HG03025 (cell line): Measurements from ENCODE around the gene TRABD2B.

ENCODE experiments used
- ATAC-seq: cut with Tn5 transposase; IDR thresholded peaks from one replicate; pipeline ENCODE4 v1.9.1; 2021; ENCODE audit warnings: mild to moderate bottlenecking, moderate library complexity; ENCODE audit not compliant: unreplicated experiment, low FRiP score

The TRABD2B gene

GRCh38 chr1:47713975-47714767 is 283.0 kb downstream of the TRABD2B start:
- ATAC-seq = no peak

GRCh38 chr1:47713333-47713953 is 283.7 kb downstream of the TRABD2B start:
- ATAC-seq = no peak

DNA sequence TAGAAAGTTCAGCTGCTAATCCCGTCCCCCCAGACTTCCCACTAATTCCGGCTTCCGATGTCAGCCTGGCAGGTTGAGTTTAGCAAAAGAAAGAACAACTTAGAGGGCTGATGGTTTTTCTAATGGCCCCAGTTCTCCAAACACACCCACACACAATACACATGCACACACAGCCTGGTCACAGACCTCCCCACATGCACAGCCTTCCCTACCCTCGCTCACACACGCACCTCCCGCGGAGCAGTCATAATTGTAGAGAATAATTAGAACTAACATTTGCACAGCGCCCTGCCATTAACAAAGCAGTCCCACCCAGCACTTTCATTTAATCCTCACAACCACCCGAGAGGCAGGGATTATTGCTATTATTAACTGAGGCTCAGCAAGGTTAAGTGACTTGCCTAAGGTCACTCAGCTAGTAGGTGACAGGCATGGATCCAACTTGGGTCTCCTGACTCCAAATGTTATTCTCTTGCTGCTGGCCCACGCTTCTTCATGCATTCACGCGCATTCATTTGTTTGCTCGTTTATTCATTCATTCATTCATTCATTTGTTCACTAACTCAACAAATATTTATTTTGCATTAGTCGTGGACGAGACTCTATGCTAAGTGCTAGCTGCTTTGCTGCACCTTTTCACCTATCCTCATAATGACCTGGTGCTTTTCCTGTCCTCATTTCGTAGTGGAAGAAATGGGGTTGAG is 284.4 kb downstream of the TRABD2B start:
- no peak for ATAC-seq

DNA sequence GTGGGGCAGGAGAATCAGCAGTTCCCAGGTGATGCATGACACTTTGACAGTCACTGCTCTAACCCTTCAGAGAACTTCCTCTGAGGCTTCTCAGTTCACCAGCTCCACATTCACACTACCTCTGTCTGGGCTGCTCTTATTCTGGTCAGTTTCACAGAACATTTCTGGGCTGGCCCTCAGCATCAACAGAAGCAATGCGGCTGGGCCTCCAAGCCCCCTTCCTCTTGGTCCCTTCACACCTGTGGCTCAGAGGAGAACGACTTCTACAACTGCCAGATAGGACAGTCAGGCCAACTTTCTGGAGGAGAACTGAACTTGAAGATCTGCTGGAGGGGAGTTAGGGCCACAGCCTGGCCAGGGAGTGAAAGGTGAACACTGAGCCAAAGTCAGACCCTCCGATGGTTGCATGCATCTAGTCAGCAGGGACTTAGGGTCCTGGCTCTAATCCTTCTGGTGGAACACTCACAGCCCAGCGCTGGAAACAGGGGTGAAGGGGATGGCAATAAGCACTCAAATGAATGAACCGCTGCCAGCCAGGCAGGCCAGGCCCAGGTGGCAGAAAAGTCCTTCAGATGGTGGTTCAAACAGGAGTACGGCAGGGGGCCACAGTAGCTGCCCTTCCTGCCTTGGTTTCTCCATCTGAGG is 285.2 kb downstream of the TRABD2B start:
- no peak for ATAC-seq

- no peak for ATAC-seq
Observed at GRCh38 chr1:47711184-47711847, 285.9 kb downstream of the TRABD2B start.
